ENCODE data around the gene BSPH1. TPM values are rescaled to one million over a fixed set of nuclear protein-coding genes. Genes with fewer than 3 reads are reported as not detected.

The BSPH1 gene
- not detected for polyA plus RNA-seq (2013, experiment 1 of 2)
- not detected for polyA plus RNA-seq (2013, experiment 2 of 2)

- Histone ChIP-seq H3K4me1 (ENCODE audit: insufficient read depth, low read length) (no peaks in the 10 kb centered on the region), H3K4me3 (ENCODE audit: low read length) (no peak within 1 kb of the TSS)
- 76% methylated on average over 2 of the region's 2 CpGs for WGBS
Observed at GRCh38 chr19:47992070-47992469, at the start of gene BSPH1. Gene BSPH1, minus strand, starts transcription at chr19:47992170. Its CDS starts 89 bp downstream, at chr19:47992081.

GRCh38 chr19:48036765-48037164 lies 44.8 kb upstream of the BSPH1 start:
- H3K27me3 ChIP-seq (ENCODE audit: insufficient read depth, low read length) = no peaks in the 10 kb centered on the region
- H3K36me3 ChIP-seq (ENCODE audit: insufficient read depth, low read length) = no peaks in the 10 kb centered on the region
- no peak overlapping the region for H3K4me3 ChIP-seq (ENCODE audit: low read length)
- no peaks in the 10 kb centered on the region for H3K4me1 ChIP-seq (ENCODE audit: insufficient read depth, low read length)
- H3K9me3 ChIP-seq (ENCODE audit: insufficient read depth, low read depth, low read length) = peaks cover 24% of the 10 kb centered on the region
- H3K27ac ChIP-seq (ENCODE audit: low read depth, low read length) = no peak overlapping the region
- no peak overlapping the region for H3K9ac ChIP-seq (ENCODE audit: low read depth, low read length)
- 83% methylated on average over 2 of the region's 2 CpGs for WGBS

More at GRCh38 chr19:47992070-47992469, at the start of gene BSPH1:
- Histone ChIP-seq H3K36me3 (ENCODE audit: insufficient read depth, low read length) (no peaks in the 10 kb centered on the region), H3K27ac (ENCODE audit: low read depth, low read length) (no peak within 1 kb of the TSS), H3K9me3 (ENCODE audit: insufficient read depth, low read depth, low read length) (peaks cover 6% of the 10 kb centered on the region; the same call in 1 of the 2 replicates), H3K9ac (ENCODE audit: low read depth, low read length) (no peak within 1 kb of the TSS), H3K27me3 (ENCODE audit: insufficient read depth, low read length) (no peaks in the 10 kb centered on the region)

GRCh38 chr19:48033604-48034003 lies 41.6 kb upstream of the BSPH1 start:
- H3K27ac ChIP-seq (ENCODE audit: low read depth, low read length) = no peak overlapping the region
- no peaks in the 10 kb centered on the region for H3K36me3 ChIP-seq (ENCODE audit: insufficient read depth, low read length)
- WGBS = 82% methylated on average over 5 of the region's 5 CpGs
- no peaks in the 10 kb centered on the region for H3K27me3 ChIP-seq (ENCODE audit: insufficient read depth, low read length)
- no peak overlapping the region for H3K4me3 ChIP-seq (ENCODE audit: low read length)
- H3K9me3 ChIP-seq (ENCODE audit: insufficient read depth, low read depth, low read length) = peaks cover 21% of the 10 kb centered on the region
- H3K9ac ChIP-seq (ENCODE audit: low read depth, low read length) = no peak overlapping the region
- no peaks in the 10 kb centered on the region for H3K4me1 ChIP-seq (ENCODE audit: insufficient read depth, low read length)

- Histone ChIP-seq H3K4me3 (ENCODE audit: low read length) (no peak overlapping the region), H3K36me3 (ENCODE audit: insufficient read depth, low read length) (no peaks in the 10 kb centered on the region), H3K9ac (ENCODE audit: low read depth, low read length) (no peak overlapping the region), H3K4me1 (ENCODE audit: insufficient read depth, low read length) (no peaks in the 10 kb centered on the region), H3K27me3 (ENCODE audit: insufficient read depth, low read length) (no peaks in the 10 kb centered on the region), H3K9me3 (ENCODE audit: insufficient read depth, low read depth, low read length) (peaks cover 3% of the 10 kb centered on the region; the same call in 1 of the 2 replicates), H3K27ac (ENCODE audit: low read depth, low read length) (no peak overlapping the region)
- WGBS = 75% methylated on average over 10 of the region's 10 CpGs
Observed at GRCh38 chr19:48030073-48030472, 38.1 kb upstream of the BSPH1 start.

DNA sequence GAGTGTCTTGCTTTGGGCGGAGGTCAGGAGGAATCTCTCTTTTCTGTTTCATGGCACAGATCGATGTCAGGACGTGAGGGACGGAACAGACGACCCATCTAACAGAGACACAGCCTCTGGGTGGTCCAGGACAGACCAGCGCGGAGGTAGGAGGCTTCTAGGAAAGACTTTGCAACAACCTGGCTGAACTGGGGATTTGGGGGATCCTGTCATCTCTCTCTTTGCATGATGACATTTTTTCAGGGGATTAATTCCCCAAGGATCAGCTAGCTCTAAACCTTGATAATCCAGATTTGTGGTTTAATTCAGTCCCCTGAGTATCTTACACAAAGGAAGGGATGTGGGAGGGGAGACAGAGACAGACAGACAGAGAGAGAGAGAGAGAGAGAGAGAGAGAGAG lies 37.5 kb upstream of the BSPH1 start:
- Histone ChIP-seq H3K9ac (ENCODE audit: low read depth, low read length) (no peak overlapping the region), H3K27ac (ENCODE audit: low read depth, low read length) (no peak overlapping the region), H3K27me3 (ENCODE audit: insufficient read depth, low read length) (no peaks in the 10 kb centered on the region), H3K36me3 (ENCODE audit: insufficient read depth, low read length) (no peaks in the 10 kb centered on the region), H3K9me3 (ENCODE audit: insufficient read depth, low read depth, low read length) (peaks cover 5% of the 10 kb centered on the region; the same call in 1 of the 2 replicates), H3K4me1 (ENCODE audit: insufficient read depth, low read length) (no peaks in the 10 kb centered on the region), H3K4me3 (ENCODE audit: low read length) (no peak overlapping the region)
- WGBS = 82% methylated on average over 7 of the region's 7 CpGs

GRCh38 chr19:48025480-48025879 lies 33.5 kb upstream of the BSPH1 start:
- no peak overlapping the region for H3K27ac ChIP-seq (ENCODE audit: low read depth, low read length)
- peaks cover 8% of the 10 kb centered on the region for H3K9me3 ChIP-seq (ENCODE audit: insufficient read depth, low read depth, low read length)
- H3K4me1 ChIP-seq (ENCODE audit: insufficient read depth, low read length) = no peaks in the 10 kb centered on the region
- H3K9ac ChIP-seq (ENCODE audit: low read depth, low read length) = no peak overlapping the region
- H3K27me3 ChIP-seq (ENCODE audit: insufficient read depth, low read length) = no peaks in the 10 kb centered on the region
- no peak overlapping the region for H3K4me3 ChIP-seq (ENCODE audit: low read length)
- H3K36me3 ChIP-seq (ENCODE audit: insufficient read depth, low read length) = no peaks in the 10 kb centered on the region
- 58% methylated on average over 3 of the region's 3 CpGs for WGBS

DNA sequence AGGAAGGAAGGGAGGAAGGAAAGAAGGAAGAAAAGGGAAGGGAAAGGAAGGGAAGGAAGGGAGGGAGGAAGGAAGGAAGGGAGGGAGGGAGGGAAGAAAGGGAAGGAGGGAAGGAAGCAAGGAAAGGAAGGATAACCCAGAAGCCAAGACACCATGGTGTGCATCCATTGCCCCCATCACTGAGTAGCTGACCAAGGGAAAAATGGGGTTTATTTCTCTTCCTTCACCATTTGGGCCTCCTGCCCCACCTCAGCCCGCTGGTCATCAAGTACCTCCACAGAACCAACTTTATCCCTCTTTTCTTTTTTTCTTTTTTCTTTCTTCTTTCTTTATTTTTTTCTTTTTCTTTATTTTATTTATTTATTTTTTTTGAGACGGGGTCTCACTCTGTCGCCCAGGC lies 31.5 kb upstream of the BSPH1 start:
- Histone ChIP-seq H3K9me3 (ENCODE audit: insufficient read depth, low read depth, low read length) (peaks cover 8% of the 10 kb centered on the region), H3K36me3 (ENCODE audit: insufficient read depth, low read length) (no peaks in the 10 kb centered on the region), H3K27ac (ENCODE audit: low read depth, low read length) (no peak overlapping the region), H3K4me1 (ENCODE audit: insufficient read depth, low read length) (no peaks in the 10 kb centered on the region), H3K9ac (ENCODE audit: low read depth, low read length) (no peak overlapping the region), H3K27me3 (ENCODE audit: insufficient read depth, low read length) (no peaks in the 10 kb centered on the region), H3K4me3 (ENCODE audit: low read length) (no peak overlapping the region)
- 80% methylated on average over 2 of the region's 3 CpGs for WGBS

GRCh38 chr19:48023011-48023410 lies 31.0 kb upstream of the BSPH1 start:
- Histone ChIP-seq H3K9ac (ENCODE audit: low read depth, low read length) (no peak overlapping the region), H3K4me1 (ENCODE audit: insufficient read depth, low read length) (no peaks in the 10 kb centered on the region), H3K9me3 (ENCODE audit: insufficient read depth, low read depth, low read length) (peaks cover 8% of the 10 kb centered on the region), H3K4me3 (ENCODE audit: low read length) (no peak overlapping the region), H3K36me3 (ENCODE audit: insufficient read depth, low read length) (no peaks in the 10 kb centered on the region), H3K27me3 (ENCODE audit: insufficient read depth, low read length) (no peaks in the 10 kb centered on the region), H3K27ac (ENCODE audit: low read depth, low read length) (no peak overlapping the region)
- 66% methylated on average over 2 of the region's 2 CpGs for WGBS

DNA sequence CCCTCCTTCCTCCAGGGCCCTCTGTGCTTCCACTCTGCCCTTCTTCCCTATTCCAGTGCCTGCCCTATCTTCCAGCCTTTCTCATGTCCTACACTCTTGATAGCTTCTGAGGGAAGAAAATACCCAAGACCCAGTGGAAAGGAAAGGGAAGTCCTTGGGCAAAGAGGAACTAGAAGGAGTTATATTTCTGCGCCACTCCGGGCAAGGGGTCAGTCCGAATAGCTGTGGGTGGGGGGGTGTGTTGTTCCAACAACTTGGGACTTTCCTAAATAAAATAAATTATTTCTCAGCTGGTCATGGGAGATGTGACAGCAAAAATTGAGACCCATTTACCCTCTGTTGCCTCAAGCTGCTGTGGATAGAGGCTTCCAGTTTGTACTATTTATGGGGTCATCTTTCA lies 28.7 kb upstream of the BSPH1 start:
- H3K27ac ChIP-seq (ENCODE audit: low read depth, low read length) = no peak overlapping the region
- H3K27me3 ChIP-seq (ENCODE audit: insufficient read depth, low read length) = no peaks in the 10 kb centered on the region
- H3K4me3 ChIP-seq (ENCODE audit: low read length) = no peak overlapping the region
- no peaks in the 10 kb centered on the region for H3K4me1 ChIP-seq (ENCODE audit: insufficient read depth, low read length)
- H3K9ac ChIP-seq (ENCODE audit: low read depth, low read length) = no peak overlapping the region
- H3K36me3 ChIP-seq (ENCODE audit: insufficient read depth, low read length) = no peaks in the 10 kb centered on the region
- WGBS = 94% methylated on average over 3 of the region's 3 CpGs
- H3K9me3 ChIP-seq (ENCODE audit: insufficient read depth, low read depth, low read length) = peaks cover 8% of the 10 kb centered on the region

DNA sequence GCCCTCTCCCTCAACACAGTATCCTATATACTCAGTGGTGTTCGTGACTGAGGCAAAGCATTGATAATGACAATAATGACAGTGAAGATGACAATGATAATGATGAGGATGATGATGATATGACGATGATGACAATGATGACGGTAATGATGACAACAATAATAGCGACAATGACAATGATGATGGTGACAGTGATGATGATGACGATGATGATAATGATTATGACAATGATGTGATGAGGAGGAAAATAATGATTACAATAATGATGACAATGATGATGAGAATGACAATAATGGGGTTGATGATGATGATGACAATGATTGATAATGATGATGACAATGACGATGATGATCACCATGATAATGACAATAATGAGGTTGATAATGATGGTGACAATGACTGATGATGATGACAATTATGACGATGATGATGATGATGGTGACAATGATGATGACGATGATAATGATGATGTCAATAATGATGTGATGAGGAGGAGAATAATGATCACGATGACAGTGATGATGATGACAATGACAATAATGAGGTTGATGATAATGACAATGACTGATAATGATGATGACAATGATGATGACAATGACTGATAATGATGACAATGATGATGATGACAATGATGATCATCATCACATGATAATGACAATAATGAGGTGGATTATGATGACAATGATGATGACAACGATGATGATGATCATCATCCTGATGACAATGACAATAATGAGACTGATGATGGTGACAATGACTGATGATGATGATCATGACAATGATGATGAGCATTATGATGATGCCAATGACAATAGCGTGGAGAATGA lies 19.2 kb upstream of the BSPH1 start:
- H3K9ac ChIP-seq (ENCODE audit: low read depth, low read length) = no peak overlapping the region
- WGBS = 89% methylated on average over 11 of the region's 11 CpGs
- no peaks in the 10 kb centered on the region for H3K27me3 ChIP-seq (ENCODE audit: insufficient read depth, low read length)
- H3K4me1 ChIP-seq (ENCODE audit: insufficient read depth, low read length) = no peaks in the 10 kb centered on the region
- peaks cover 14% of the 10 kb centered on the region for H3K9me3 ChIP-seq (ENCODE audit: insufficient read depth, low read depth, low read length)
- H3K36me3 ChIP-seq (ENCODE audit: insufficient read depth, low read length) = no peaks in the 10 kb centered on the region
- H3K27ac ChIP-seq (ENCODE audit: low read depth, low read length) = no peak overlapping the region
- no peak overlapping the region for H3K4me3 ChIP-seq (ENCODE audit: low read length)

- H3K4me3 ChIP-seq (ENCODE audit: low read length) = no peak overlapping the region
- no peaks in the 10 kb centered on the region for H3K27me3 ChIP-seq (ENCODE audit: insufficient read depth, low read length)
- 85% methylated on average over 6 of the region's 6 CpGs for WGBS
- H3K9me3 ChIP-seq (ENCODE audit: insufficient read depth, low read depth, low read length) = peaks cover 14% of the 10 kb centered on the region
- H3K36me3 ChIP-seq (ENCODE audit: insufficient read depth, low read length) = no peaks in the 10 kb centered on the region
- no peak overlapping the region for H3K27ac ChIP-seq (ENCODE audit: low read depth, low read length)
- no peak overlapping the region for H3K9ac ChIP-seq (ENCODE audit: low read depth, low read length)
- no peaks in the 10 kb centered on the region for H3K4me1 ChIP-seq (ENCODE audit: insufficient read depth, low read length)
Observed at GRCh38 chr19:48006762-48007161, 14.8 kb upstream of the BSPH1 start.
